ENCODE measurements around the gene DNM3.

Gene DNM3

DNA sequence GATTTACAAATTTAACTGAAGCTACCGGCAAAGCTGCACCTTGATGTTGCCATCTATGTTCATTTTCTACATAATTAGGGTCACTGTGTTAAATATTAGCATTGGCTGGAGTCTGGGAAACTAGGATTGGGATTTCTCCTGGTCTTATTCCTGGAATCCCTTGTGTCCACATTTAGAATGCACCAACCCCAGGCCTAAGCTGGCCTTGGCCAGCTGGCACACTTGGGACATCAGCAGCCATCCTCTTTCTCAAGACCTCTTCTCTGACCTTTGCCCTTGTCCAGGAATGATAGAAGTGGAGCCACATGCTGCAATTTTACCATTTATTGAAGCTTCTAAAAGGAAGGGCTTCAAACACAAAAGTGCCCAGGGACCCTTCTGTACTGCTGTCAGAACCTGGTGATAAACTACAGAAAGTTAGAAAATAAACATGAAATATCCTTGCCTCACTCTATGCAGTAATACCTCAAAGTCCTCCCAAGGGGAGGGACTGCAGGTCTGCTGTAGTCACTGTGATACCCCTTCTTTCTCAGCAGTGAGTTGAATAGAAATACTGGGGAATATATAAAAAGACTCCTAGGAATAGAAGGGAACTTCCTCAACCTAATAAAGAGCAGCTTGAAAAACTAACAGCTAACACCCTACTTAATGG is 616.3 kb downstream of the DNM3 start:
- DNase-seq (ENCODE audit: low read depth) = no peak

GRCh38 chr1:172460177-172460576 is 618.9 kb downstream of the DNM3 start:
- no peak for DNase-seq (ENCODE audit: low read depth)

- DNase-seq (ENCODE audit: low read depth) = no peak
Observed at GRCh38 chr1:172460887-172461315, 619.6 kb downstream of the DNM3 start.
